Inflammatory macrophage treated with lipopolysaccharide for 4 hours (primary cell): Measurements from ENCODE around the gene THEM4.
"Not testable (repeated sequence)": the region's sequence is repeated elsewhere in the genome, so short reads cannot be mapped to it uniquely, and the experiment has no call there.

Experiments used
- DNase-seq: peaks from one replicate; pipeline ENCODE4 v3.0.0-alpha.2; 2020

THEM4 gene

DNA sequence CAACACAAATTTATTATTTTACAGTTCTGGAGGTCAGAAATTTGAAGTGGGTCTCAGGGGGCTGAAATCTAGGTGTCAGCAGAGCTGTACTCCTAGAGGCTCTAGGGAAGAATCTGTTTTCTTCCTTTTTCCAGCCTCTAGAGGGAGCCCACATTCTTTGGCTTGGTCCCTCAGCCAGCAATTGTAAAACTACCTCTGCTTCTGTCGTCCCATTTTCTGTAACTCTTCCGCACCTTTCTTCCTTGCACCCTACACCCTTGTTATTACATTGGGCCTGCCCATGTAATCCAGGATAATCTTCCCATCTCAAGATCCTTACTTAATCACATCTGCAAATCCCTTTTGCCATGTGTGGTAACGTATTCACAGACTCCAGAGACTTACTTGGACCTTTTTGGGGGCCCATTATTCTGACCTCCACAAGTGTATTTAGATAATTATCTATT, 24.8 kb upstream of the THEM4 start:
- DNase-seq, result peak; percentile 64

DNA sequence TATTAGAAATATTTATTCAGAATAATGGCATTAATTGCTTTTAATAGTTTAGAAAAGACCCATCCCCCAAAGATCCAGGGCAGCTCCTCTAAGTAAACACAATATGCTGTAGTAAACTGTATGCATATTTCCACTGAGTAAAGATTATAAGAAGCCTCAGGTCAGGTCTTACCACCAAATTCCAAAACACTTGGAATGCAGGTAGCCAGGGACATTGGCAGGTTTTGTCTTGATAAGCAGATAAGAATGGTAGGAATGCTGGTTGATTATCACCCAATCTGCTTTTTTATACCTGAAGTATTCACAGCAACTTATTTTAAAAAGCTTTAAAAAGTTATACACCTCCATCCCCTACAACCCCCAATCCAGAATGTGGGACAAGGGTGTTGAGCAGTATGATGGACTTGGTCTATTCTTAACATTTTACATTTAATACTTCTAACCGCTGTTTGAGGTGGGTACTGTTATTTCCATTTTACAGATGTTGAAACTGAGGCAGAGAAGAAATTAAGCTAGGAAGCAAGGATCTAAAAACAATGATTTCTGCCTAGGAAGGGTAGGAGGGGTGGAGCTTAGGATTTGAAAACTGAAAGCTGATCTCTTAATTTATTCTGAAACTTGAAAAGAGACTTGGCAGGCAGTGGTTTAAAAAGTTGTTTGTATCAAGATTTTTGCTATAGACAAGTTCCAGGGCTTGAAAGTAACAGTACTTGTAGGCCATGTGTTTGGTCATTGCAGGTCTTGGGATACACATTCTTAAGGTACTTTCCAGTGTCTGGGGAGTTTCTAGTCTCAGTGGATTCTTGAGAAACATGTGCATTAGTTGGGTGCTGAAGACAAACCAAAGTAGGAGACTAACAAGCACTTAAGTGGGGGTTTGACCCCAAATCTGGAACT, 15.6 kb upstream of the THEM4 start:
- no peak for DNase-seq

DNA sequence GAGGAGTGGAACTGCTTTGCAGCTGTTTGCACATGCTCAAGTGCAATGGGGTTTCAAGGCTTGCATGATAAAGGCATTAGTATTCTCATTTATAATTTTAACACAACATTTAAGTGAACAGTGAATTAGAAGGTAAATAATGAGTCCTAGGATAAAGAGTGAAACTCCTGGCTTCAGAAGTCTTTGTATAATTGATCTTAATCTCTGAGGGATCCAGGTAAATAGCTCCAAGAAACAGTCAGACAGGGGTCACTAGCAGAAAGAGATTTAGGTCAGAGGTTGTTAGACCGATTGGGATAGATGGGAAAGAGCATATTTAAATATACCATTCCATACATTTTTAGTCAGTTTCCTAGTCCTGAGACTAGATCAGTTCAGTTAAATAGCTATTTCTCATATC, 14.1 kb upstream of the THEM4 start:
- DNase-seq, result no peak

DNA sequence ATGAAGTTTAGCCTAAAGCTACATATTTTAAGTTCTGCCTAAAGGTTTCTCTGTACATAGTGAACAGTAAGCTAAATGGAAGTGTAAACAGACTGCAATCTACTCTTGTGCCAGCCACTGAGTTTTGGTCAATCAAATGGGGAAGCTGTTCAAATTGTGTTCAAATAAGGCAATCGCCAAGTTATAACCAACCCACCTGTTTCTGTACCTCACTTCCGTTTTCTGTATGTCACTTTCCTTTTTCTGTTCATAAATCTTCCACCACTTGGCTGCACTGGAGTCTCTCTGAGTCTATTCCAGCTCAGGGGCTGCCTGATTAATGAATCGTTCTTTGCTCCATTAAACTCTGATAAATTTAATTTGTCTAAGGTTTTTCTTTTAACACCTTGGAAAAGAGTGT, 10.8 kb upstream of the THEM4 start:
- DNase-seq, result peak; percentile 71

DNA sequence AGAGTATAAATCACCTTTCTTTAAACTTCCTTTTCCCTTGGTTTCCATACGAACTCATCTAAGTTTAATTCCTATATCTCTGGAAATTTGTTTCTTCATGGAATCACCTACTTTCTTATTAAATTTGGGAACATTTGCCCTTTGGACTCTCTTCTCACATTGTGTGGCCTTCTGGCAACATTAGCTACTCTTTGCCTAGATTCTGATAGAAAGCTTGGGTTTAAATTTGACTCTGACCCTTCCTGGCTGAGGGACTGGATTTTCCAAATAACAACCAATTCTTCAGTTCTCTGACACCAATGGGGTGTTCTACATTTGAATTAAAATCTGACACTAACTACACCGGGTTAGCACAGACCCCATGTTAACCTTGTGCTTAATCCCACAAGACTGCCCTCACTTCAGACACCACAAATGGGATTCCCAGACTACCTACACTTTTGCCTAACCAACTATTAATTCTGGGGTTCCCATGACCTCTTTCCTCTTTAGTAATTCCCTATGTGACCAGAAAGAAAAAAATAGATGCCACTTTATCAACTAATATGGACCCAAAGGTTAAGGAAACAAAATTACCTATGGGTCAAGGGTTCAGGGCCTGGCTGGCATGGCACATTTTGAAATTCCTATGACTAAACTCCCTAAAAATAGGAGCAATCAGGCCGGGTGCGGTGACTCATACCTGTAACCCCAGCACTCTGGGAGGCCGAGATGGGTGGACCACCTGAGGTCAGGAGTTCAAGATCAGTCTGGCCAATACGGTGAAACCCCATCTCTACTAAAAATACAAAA, 9.7 kb upstream of the THEM4 start:
- no peak for DNase-seq

DNA sequence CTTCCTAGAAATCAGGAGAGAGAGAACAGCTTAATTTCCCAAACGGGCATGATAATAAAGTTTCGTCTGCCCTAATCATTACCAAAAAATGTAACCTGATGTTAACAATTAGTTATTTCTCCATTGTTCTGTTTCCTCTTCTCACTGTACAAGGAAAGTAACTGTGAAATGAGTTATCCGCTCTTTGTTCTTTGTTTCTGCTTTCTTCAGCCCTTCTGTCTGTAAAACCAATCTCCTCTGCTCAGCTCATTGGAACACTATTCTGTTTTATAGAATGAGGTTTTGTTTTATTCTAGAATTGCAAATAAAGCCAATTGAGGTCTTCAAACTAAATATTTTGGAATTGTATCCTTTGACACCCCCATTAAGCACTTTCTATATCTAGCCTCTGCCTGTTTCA, 8.8 kb upstream of the THEM4 start:
- DNase-seq, result no peak

DNA sequence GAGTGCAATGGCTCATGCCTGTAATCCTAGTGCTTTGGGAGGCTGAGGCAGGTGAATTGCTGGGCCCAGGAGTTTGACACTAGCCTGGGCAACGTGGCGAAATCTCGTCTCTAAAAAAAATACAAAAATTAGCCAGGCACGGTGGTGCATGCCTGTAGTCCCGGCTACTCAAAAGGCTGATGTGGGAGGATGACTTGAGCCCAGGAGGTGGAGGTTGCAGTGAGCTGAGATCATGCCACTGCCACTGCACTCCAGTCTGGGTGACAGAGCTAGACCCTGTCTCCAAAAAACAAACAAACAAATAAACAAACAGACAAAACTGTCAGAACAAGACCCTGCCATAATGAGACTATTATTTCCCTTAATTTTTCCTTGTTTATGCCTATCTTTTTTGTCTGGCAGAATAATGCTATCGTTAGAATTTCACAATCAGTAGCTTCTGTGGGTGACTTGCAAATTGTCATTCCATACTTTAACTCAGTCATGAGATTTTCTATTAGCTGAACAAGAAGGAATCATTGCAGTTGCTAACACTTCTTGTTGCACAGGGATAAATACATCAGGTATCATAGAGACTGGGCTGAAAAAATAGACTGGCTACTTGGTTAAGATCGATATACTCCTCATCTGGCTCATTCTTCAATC, 7.5 kb upstream of the THEM4 start:
- peak; percentile 35 for DNase-seq

DNA sequence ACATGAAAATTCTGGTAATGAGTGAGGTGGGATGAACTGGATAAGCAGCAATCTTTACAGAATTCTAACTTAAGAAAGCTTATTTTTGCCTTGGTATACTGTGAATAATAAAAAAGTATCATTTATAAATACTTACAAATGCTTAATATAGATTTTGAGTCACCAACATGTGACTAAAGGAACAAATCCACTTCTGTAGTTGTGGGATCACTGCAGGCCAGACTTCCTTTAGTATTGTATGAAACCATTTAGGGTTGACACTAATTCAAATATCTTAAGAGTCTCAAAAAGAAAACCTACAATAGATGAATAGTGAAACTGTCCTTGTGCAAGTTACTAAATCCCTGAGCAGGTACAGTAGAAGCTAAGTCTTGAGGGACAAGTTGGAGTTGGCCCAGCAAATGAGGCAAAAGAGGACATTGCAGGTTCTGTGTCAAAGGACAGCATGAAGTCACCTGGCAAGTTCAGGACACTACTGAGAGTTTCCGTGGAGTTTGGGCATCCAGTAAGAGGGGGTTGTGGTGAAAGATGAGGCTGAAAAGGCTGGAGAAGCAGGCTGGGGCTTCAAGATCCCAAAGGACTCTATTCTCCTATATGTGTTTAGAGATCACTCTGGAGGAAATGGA, 5.9 kb upstream of the THEM4 start:
- peak; percentile 47 for DNase-seq

DNA sequence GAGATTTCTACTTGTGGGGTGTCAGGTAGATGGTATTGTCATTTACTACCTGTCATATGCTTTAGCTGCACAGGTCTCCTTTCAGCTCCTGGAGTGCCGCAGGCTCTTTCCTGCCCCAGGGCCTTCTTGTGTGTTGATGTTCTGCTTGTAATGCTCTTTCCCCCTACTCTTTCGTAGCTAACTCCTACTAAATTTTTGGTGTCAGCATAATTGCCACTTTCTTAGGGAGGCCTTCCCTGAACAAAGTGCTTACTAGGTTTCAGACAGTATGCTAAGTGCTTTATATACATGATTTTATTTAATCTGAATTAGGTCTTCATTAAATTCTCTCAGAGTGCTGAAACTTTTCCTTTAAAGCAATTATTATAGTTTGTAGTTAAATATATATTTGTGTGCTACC, 4.8 kb upstream of the THEM4 start:
- DNase-seq, result no peak

DNA sequence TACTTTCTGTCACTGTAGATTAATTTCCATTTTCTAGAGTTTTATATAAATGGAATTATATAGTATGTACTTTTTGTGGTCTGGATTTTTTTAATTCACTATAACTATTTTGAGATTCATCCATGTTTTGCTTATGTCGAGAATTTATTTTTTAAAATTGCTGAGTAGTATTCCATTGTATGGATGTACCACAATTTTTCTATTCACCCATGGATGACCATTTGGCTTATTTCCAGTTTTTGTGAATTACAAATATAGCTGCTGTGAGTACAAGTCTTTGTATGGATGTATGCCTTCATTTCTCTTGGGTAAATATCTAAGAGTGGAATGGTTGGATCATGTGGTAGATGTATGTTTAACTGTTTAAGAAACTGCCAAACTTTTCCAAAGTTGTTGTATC, 3.7 kb upstream of the THEM4 start:
- DNase-seq, result no peak

DNA sequence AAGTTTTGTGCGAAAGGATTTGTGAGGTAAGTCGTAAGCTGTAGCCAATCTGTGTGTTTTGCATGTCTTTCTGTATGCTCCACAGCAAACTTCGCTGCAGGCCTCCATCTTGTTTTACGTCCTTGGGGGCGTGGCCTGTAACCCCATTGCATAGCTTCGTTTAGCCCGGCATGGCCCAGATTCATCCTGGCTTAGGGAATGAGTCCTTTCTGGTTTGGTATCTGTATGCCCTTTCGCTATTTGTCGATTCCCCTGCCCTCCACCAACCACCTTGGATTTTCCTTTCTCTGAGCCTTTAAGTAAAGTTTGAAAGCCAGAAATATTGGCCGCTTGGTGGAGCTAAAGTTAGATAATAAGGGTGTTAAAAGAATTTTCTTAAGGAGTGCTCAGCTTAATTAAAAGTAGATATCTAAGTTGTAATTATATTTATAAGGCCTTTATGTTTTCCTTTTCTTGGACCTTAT, 1.1 kb downstream of the THEM4 start:
- DNase-seq, result no peak

DNA sequence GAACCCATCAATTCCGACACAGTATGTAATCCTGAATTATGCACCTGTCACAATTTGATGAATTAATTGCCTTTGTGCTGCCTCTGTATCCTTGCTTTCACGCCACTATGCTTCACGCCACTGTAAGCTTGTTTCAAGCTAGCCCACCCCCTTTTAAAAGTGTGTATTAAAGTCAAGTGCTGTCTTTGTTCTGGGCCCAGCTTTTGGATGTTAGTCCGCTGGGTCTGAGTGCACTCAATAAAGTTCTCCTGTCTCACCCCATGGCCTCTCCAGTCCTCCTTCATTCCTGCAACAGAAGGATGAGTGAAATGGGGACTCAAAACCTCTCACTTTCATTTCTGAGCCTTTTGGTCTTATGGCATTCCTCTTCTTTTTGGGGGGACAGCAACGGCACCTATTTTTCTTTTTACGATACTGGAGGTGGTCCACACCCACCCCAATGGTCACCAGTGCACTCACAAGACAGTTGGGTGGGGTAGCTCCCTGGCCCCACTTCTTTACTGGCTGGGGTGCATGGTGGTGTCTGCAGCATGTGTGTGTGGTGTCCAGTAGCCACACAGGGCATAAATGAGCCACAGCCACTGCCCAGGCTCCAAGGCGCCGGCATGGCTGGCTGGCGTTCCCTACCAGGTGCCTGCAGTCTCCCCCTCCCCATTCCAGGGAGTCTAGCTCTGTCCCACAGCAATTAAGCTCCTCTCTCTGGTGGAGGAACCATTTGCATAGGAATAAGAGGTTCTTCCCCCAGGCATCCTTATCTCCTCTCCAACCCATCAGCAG, 1.8 kb downstream of the THEM4 start:
- no peak for DNase-seq

DNA sequence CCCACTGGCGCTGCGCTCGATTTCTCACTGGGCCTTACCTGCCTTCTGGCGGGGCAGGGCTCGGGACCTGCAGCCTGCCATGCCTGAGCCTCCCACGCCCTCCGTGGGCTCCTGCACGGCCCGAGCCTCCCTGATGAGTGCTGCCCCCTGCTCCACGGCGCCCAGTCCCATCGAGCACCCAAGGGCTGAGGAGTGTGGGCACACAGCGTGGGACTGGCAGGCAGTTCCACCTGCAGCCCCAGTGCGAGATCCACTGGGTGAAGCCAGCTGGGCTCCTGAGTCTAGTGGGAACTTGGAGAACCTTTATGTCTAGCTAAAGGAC, 3.0 kb downstream of the THEM4 start:
- not testable (repeated sequence) for DNase-seq

DNA sequence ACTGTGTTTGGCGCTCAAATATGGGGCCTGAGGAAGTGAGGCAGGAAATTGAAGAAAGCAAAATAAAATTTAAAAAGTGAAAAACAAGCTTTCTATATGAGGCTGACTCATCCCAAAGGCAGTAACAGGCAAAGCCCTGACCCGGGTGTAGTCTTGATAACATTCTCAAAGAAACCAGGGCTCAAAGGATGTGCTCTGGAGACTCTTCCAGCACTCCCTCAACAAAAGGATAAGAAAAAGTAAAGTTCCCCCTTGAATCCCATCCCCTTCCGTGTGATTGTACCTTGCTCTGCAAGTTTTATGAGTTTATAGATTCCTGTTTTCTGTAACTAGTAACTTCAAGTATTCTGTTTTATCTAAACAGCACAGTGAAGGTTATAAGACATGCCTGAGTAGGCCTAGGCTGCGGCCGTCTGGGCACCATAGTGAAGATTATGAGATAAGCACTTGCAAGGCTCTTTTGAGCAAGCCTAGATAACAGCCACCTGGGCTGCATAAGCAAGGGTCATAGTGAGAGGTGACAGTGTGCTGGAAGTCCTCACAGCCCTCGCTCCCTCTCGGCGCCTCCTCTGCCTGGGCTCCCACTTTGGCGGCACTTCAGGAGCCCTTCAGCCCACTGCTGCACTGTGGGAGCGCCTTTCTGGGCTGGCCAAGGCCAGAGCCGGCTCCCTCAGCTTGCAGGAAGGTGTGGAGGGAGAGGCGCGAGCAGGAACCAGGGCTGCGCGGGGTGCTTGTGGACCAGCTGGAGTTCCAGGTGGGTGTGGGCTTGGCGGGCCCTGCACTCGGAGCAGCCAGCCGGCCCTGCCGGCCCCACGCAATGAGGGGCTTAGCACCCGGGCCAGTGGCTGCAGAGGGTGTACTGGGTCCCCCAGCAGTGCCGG, 3.6 kb downstream of the THEM4 start:
- DNase-seq, result not testable (repeated sequence)

DNA sequence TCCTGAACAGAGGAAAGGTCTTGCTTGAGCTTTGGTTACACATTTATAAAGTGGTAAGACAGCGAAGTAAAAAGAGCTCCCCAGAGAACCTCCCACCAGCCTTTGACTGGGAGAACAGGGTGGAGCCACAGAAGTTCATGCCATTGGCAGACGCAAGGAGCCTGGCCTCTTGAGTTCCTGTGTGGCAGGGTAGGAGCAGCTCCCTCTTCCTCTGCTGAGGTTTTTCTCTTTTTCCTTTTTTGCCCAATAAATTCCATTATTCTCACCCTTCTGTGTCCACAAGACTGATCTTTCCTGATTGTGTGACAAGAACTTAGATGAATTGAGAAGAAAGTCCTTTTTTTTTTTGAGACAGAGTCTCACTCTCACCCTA, 4.3 kb downstream of the THEM4 start:
- no peak for DNase-seq

DNA sequence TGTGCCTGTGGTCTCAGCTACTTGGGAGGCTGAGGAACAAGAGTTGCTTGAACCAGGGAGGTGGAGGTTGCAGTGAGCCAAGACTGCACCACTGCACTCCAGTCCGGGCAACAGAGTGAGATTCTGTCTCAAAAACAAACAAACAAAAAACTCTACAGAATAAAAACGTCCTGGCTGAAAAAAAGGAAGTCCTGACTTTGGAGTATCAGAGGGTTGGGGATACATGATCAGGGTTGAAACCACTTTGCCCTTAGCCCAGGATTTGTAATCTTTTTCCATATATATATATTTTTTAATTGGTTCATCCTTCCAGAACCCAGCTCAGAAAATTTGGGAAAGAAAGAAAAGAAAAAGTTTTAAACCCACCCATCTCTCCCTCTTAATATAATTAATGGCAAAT, 6.5 kb downstream of the THEM4 start:
- DNase-seq, result no peak

DNA sequence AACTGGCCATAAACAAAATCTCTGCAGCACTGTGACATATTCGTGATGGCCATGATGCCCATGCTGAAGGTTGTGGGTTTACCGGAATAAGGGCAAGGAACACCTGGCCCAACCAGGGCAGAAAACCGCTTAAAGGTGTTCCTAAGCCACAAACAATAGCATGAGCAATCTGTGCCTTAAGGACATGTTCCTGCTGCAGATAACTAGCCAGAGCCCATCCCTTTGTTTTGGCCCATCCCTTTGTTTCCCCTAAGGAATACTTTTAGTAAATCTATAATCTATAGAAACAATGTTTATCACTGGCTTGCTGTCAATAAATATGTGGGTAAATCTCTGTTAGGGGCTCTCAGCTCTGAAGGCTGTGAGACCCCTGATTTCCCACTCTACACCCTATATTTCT, 8.5 kb downstream of the THEM4 start:
- not testable (repeated sequence) for DNase-seq

DNA sequence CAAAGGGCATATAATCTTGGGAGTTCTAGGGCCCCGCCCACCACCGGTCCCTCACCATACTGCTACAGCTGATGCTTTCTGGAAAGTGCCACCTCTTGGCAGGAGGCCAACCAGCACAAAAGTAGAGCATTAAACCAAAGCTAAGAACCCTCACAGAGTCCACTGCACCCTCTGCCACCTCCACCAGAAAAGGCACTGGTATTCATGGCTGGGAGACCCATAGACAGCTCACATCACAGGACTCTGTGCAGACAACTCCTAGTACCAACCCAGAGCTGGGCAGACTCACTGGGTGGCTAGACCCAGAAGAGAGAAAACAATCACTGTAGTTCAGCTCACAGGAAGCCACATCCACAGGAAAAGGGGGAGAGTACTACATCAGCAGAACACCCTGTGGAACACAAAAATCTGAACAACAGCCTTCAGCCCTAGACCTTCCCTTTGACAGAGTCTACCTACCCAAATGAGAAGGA, 10.8 kb downstream of the THEM4 start:
- no peak for DNase-seq

DNA sequence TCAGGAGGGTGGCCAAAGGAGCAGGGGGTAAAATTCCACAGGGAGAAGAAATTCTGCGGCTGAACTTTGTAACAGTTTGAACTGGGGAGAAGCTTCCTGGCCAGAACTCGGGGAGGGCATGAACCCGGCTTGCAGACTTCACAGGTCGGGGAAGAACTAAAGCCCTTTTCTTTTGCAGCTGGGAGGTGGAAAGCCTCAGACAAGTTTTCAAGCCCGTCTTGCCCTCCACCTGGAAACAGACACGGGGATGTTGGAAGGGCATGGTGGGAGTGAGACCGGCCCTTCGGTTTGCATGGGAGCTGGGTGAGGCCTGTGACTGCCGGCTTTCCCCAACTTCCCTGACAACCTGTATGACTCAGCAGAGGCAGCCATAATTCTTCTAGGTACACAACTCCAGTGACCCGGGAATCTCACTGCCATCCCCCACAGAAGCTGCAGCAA, 11.3 kb downstream of the THEM4 start:
- DNase-seq, result no peak

DNA sequence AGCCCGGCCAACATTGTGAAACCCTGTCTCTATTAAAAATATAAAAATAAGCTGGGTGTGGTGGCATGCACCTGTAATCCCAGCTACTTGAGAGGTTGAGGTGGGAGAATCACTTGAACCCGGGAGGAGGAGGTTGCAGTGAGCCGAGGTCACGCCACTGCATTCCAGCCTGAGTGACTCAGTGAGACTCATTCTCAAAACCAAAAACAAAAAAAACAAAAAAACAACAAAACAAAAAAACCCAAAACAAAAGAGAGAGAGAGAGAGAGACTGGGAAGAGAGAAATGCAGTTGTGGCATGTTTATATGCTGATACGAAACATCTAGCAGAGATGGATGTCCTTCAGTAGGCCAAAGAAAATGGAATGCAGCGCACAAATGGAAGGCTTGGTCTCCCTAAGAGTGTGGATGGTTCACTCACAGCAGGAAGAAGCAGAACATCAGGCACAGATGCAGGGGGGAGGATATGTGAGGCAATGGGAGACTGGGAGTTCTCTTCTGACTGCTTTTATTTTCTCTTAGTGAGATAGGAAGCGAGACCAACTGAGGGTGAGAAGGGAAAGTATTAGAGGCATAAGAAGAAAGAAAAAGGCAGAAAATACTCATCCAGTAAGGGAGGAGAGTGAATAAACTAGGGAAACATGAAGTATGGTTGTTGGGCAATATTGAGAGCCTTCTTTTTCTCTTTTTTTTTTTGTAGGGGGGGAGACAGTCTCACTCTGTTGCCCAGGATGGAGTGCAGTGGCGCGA, 16.0 kb downstream of the THEM4 start:
- no peak for DNase-seq
